OCI-LY3 (cell line): ENCODE measurements around the gene MCCC1.

Experiments
- H2AFZ ChIP-seq: fragments of 200-600, 300-600 bp; shearing (Covaris generic); 2 replicates; pipeline ENCODE4 v1.6.0; 2014; ENCODE audit warnings: antibody characterized with exemption, low read depth, low read length
- H3K27ac ChIP-seq: fragments of 200-600, 300-600 bp; sonication (generic); 2 replicates; pipeline ENCODE4 v1.5.1; 2014; ENCODE audit warnings: mild to moderate bottlenecking, low read length, moderate library complexity, mixed read lengths
- H3K27me3 ChIP-seq: fragments of 200-600, 300-600 bp; sonication (generic); 2 replicates; pipeline ENCODE4 v1.6.1; 2014; ENCODE audit warnings: low read depth, low read length, mixed read lengths
- H3K36me3 ChIP-seq: fragments of 200-600, 300-600 bp; sonication (generic); replicated peaks from 2 replicates; pipeline ENCODE3; 2014; ENCODE audit warnings: low read depth, low read length, mixed read lengths
- H3K4me1 ChIP-seq: fragments of 300-600, 200-600 bp; sonication (generic); 2 replicates; pipeline ENCODE4 v1.6.1; 2014; ENCODE audit warnings: low read length, mixed read lengths
- H3K4me2 ChIP-seq: fragments of 200-600, 300-600 bp; sonication (generic); 2 replicates; pipeline ENCODE4 v1.6.1; 2014; ENCODE audit warnings: low read length, mixed read lengths
- H3K4me3 ChIP-seq: fragments of 300-600, 200-600 bp; sonication (generic); 2 replicates; pipeline ENCODE4 v1.5.1; 2014; ENCODE audit warnings: antibody characterized with exemption, mild to moderate bottlenecking, low read length, moderate library complexity
- H3K79me2 ChIP-seq: fragments of 300-600, 200-600 bp; shearing (Covaris generic); 2 replicates; pipeline ENCODE4 v1.6.1; 2014; ENCODE audit warnings: mild to moderate bottlenecking, low read length, mixed read lengths
- H3K9ac ChIP-seq: fragments of 300-600, 200-600 bp; shearing (Covaris generic); 2 replicates; pipeline ENCODE4 v1.6.0; 2014; ENCODE audit warnings: mild to moderate bottlenecking, low read length, moderate library complexity
- H3K9me3 ChIP-seq: fragments of 200-600, 300-600 bp; shearing (Covaris generic); 2 replicates; pipeline ENCODE4 v1.6.1; 2014; ENCODE audit warnings: low read length, mixed read lengths; ENCODE audit not compliant: insufficient read depth
- H4K20me1 ChIP-seq: fragments of 200-600, 300-600 bp; sonication (generic); 2 replicates; pipeline ENCODE4 v1.6.1; 2016; ENCODE audit warnings: low read length, mixed read lengths; ENCODE audit not compliant: insufficient read depth
- EZH2phosphoT487 ChIP-seq: fragments of 200-600 bp; shearing (Covaris generic); IDR thresholded peaks from 2 replicates; pipeline ENCODE4 v1.6.1; 2018; ENCODE audit warnings: antibody characterized with exemption, mixed run types, low read depth
- TF ChIP-seq, protein P1 (sequence below): fragments of 200-600, 300-600 bp; sonication (generic); IDR thresholded peaks from 2 replicates; pipeline ENCODE4 v1.5.1; 2014; ENCODE audit warnings: antibody characterized with exemption, low read length, low read depth

Gene MCCC1

DNA sequence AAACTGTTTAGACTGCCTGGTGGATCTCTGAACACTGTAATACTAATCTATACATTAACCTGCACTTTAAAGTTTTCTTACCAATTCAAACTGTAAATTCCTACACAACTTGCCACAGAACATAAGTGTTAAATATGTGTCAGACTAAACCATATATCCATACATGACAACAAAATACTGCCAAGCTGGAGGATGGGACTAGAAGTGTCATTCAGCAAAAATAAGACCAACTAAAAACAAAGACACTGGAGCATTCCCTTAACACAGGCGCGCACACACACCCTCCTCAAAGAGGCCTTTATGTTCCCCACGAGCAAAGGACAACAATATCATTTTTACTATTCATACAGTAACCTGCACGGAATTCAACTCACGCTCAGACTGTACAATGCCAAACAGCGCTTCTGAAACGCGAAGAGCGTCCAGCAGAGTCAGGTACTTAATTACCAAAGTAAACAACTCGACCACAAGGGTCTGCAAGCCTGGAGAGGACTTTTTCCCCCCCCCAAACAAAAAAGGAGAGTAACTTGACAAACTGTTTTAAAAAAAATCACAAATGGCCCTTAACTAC, 120.1 kb downstream of the MCCC1 start:
- H3K79me2 ChIP-seq, result peaks cover 57% of the 10 kb centered on the region
- peak overlapping the region; percentile 93 for H3K4me3 ChIP-seq
- H3K27ac ChIP-seq, result peak overlapping the region; percentile 66
- H3K9ac ChIP-seq, result peak overlapping the region; percentile 97
- peak overlapping the region; percentile 91 for H3K4me2 ChIP-seq
- no peaks in the 10 kb centered on the region for H3K9me3 ChIP-seq
- no peaks in the 10 kb centered on the region for H3K27me3 ChIP-seq
- no peaks in the 10 kb centered on the region for H3K36me3 ChIP-seq
- H2AFZ ChIP-seq, result no peak overlapping the region
- H3K4me1 ChIP-seq, result peaks cover 47% of the 10 kb centered on the region
- TF ChIP-seq, protein P1, sequence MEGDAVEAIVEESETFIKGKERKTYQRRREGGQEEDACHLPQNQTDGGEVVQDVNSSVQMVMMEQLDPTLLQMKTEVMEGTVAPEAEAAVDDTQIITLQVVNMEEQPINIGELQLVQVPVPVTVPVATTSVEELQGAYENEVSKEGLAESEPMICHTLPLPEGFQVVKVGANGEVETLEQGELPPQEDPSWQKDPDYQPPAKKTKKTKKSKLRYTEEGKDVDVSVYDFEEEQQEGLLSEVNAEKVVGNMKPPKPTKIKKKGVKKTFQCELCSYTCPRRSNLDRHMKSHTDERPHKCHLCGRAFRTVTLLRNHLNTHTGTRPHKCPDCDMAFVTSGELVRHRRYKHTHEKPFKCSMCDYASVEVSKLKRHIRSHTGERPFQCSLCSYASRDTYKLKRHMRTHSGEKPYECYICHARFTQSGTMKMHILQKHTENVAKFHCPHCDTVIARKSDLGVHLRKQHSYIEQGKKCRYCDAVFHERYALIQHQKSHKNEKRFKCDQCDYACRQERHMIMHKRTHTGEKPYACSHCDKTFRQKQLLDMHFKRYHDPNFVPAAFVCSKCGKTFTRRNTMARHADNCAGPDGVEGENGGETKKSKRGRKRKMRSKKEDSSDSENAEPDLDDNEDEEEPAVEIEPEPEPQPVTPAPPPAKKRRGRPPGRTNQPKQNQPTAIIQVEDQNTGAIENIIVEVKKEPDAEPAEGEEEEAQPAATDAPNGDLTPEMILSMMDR, result no peak
- no peak for TF ChIP-seq EZH2phosphoT487
- H4K20me1 ChIP-seq, result peaks cover 45% of the 10 kb centered on the region

DNA sequence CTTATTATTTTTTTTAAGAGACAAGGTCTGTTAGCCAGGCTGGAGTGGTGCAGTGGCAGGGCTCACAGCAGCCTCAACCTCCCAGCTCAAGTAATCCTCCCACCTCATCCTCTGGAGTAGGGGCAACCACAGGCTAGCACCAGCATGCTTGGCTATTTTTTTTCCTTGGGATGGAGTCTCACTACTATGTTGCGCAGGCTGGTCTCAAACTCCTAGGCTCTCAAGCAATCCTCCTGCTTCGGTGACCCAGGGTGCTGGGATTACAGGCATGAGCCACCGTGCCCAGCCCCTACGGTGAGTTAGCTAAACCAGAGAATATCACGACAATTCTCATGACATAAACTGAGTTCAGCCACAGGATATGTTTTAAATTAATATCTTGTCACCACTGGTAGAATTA, 120.9 kb downstream of the MCCC1 start:
- peak overlapping the region; percentile 93 for H3K4me3 ChIP-seq
- no peaks in the 10 kb centered on the region for H3K9me3 ChIP-seq
- peak overlapping the region; percentile 91 for H3K4me2 ChIP-seq
- no peak overlapping the region for H2AFZ ChIP-seq
- H3K79me2 ChIP-seq, result peaks cover 65% of the 10 kb centered on the region
- H3K27ac ChIP-seq, result no peak overlapping the region
- H3K36me3 ChIP-seq, result no peaks in the 10 kb centered on the region
- peak overlapping the region; percentile 97 for H3K9ac ChIP-seq
- TF ChIP-seq, protein P1, result no peak
- TF ChIP-seq EZH2phosphoT487, result no peak
- H4K20me1 ChIP-seq, result peaks cover 45% of the 10 kb centered on the region
- H3K27me3 ChIP-seq, result no peaks in the 10 kb centered on the region
- H3K4me1 ChIP-seq, result peaks cover 47% of the 10 kb centered on the region

DNA sequence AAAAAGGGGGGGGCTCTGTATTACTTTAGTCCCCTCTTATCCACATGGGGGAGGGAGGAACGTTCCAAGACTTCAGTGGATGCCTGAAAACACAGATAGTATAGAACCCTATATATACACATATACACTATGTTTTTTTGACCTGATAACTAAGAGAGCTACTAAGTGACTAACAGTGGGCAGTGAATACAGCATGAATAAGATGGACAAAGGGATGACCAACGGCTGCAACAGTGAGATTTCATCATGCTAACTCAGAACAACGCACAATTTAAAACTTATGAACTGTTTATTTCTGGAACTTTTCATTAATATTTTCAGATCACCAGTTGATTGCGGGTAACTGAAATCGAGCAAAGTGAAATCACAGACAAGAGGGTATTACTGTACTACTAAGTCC, 126.2 kb downstream of the MCCC1 start:
- H3K27ac ChIP-seq, result no peak overlapping the region
- no peaks in the 10 kb centered on the region for H3K9me3 ChIP-seq
- no peaks in the 10 kb centered on the region for H3K27me3 ChIP-seq
- no peak for TF ChIP-seq EZH2phosphoT487
- TF ChIP-seq, protein P1, result no peak
- H3K4me2 ChIP-seq, result no peak overlapping the region
- no peak overlapping the region for H3K9ac ChIP-seq
- H3K4me3 ChIP-seq, result no peak overlapping the region
- H3K36me3 ChIP-seq, result no peaks in the 10 kb centered on the region
- H4K20me1 ChIP-seq, result peaks cover 34% of the 10 kb centered on the region
- H2AFZ ChIP-seq, result no peak overlapping the region
- H3K4me1 ChIP-seq, result peaks cover 79% of the 10 kb centered on the region
- H3K79me2 ChIP-seq, result peaks cover 100% of the 10 kb centered on the region

DNA sequence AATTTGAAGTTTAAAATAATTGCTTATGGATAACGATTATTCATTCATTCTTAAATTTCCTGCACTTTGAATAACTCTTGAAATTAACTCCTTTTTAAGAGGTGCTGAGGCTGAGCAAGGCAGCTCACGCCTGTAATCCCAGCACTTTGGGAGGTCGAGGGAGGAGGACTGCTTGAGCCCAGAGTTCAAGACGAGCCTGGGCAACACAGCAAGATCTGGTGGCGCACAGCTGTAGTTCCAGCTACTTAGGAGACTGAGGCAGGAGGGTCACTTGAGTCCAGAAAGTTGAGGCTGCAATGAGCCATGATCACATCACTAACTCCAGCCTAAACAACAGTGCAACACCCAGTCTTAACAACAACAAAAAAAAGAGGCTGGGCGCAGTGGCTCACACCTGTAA, 126.9 kb downstream of the MCCC1 start:
- H3K4me1 ChIP-seq, result peaks cover 79% of the 10 kb centered on the region
- peaks cover 28% of the 10 kb centered on the region for H4K20me1 ChIP-seq
- no peak overlapping the region for H2AFZ ChIP-seq
- no peaks in the 10 kb centered on the region for H3K9me3 ChIP-seq
- TF ChIP-seq EZH2phosphoT487, result no peak
- TF ChIP-seq, protein P1, result no peak
- peaks cover 100% of the 10 kb centered on the region for H3K79me2 ChIP-seq
- H3K27me3 ChIP-seq, result no peaks in the 10 kb centered on the region
- H3K9ac ChIP-seq, result peak overlapping the region; percentile 25; the same call in 1 of the 2 replicates
- peak overlapping the region; percentile 34; the same call in 1 of the 2 replicates for H3K4me3 ChIP-seq
- H3K4me2 ChIP-seq, result peak overlapping the region; percentile 92
- no peaks in the 10 kb centered on the region for H3K36me3 ChIP-seq
- peak overlapping the region; percentile 93 for H3K27ac ChIP-seq
